PC-3 (cell line): ENCODE measurements around the gene PRDM2. TPM values are rescaled to one million over a fixed set of nuclear protein-coding genes. Genes with fewer than 3 reads are reported as not detected.

Experiments used
- ATAC-seq: fragments of 200-7000 bp; cut with Tn5 transposase; 2 replicates; pipeline ENCODE4 v1.9.1; 2020; ENCODE audit warnings: mild to moderate bottlenecking, moderate library complexity
- BruUV-seq: library from RNA; stranded (reverse); fragments of 400-500 nt; replicated peaks from 2 replicates; lab custom pipeline; 2021; lab: Mats Ljungman, UMichigan
- CTCF ChIA-PET: fragments of 300-600 bp; sonication (Branson Sonifier 250); formaldehyde crosslinking; loops from one replicate; lab custom pipeline; 2022; ENCODE audit warnings: antibody characterized with exemption; lab: Charles Lee
- POLR2A ChIA-PET: fragments of 300-600 bp; sonication (Branson Sonifier 250); formaldehyde crosslinking; loops from one replicate; lab custom pipeline; 2022; ENCODE audit warnings: antibody characterized with exemption; ENCODE audit not compliant: unreplicated experiment; lab: Charles Lee
- DNase-seq: peaks from one replicate; pipeline ENCODE4 v3.0.0-alpha.2; 2015
- H2AFZ ChIP-seq: fragments of 300-600 bp; sonication (generic); 2 replicates; pipeline ENCODE4 v1.6.0; 2016; ENCODE audit warnings: antibody characterized with exemption, low read length
- H3F3A ChIP-seq: fragments of 300-600 bp; sonication (generic); one replicate; pipeline ENCODE4 v1.6.0; 2017; ENCODE audit warnings: antibody characterized with exemption, low read length, control low read depth, mild to moderate bottlenecking; ENCODE audit not compliant: unreplicated experiment
- H3K27ac ChIP-seq: fragments of 300-600 bp; sonication (generic); 2 replicates; pipeline ENCODE4 v1.5.1; 2016; ENCODE audit warnings: mild to moderate bottlenecking, low read length
- H3K27me3 ChIP-seq: fragments of 300-600 bp; sonication (generic); 2 replicates; pipeline ENCODE4 v1.6.1; 2016; ENCODE audit warnings: low read length, mixed read lengths
- H3K36me3 ChIP-seq: fragments of 300-600 bp; sonication (generic); 2 replicates; pipeline ENCODE4 v1.6.1; 2016; ENCODE audit warnings: low read depth, mixed run types, low read length, mixed read lengths
- H3K4me1 ChIP-seq: fragments of 300-600 bp; sonication (generic); 2 replicates; pipeline ENCODE4 v1.5.1; 2016; ENCODE audit warnings: low read length; ENCODE audit not compliant: insufficient read depth
- H3K4me2 ChIP-seq: fragments of 300-600 bp; sonication (generic); 2 replicates; pipeline ENCODE4 v1.6.0; 2016; ENCODE audit warnings: low read length
- H3K4me3 ChIP-seq: fragments of 300-600 bp; sonication (generic); 2 replicates; pipeline ENCODE4 v1.5.1; 2016; ENCODE audit warnings: mild to moderate bottlenecking, low read length, mixed read lengths
- H3K79me2 ChIP-seq: fragments of 300-600 bp; sonication (generic); 2 replicates; pipeline ENCODE4 v1.6.1; 2017; ENCODE audit warnings: low read length, mixed read lengths
- H3K9ac ChIP-seq: fragments of 300-600 bp; sonication (generic); 2 replicates; pipeline ENCODE4 v1.6.0; 2016; ENCODE audit warnings: mild to moderate bottlenecking, low read length
- H3K9me2 ChIP-seq: fragments of 300-600 bp; sonication (generic); replicated peaks from 2 replicates; pipeline ENCODE4 v1.6.1; 2016; ENCODE audit warnings: mixed run types, low read length, mixed read lengths
- H3K9me3 ChIP-seq: fragments of 300-600 bp; sonication (generic); 2 replicates; pipeline ENCODE4 v1.6.1; 2016; ENCODE audit warnings: low read length, mixed read lengths
- H4K20me1 ChIP-seq: fragments of 300-600 bp; sonication (generic); 2 replicates; pipeline ENCODE4 v1.6.1; 2016; ENCODE audit warnings: low read length, mixed read lengths
- CTCF ChIP-seq: fragments of 300-600 bp; sonication (generic); conservative IDR thresholded peaks from 2 replicates; pipeline ENCODE4 v1.5.1; 2017; ENCODE audit warnings: antibody characterized with exemption, low read depth, mild to moderate bottlenecking, low read length
- EZH2 ChIP-seq: fragments of 300-600 bp; sonication (generic); IDR thresholded peaks from one replicate; pipeline ENCODE4 v1.6.1; 2017; ENCODE audit warnings: antibody characterized with exemption, mild to moderate bottlenecking, low read length; ENCODE audit not compliant: unreplicated experiment
- EZH2phosphoT487 ChIP-seq: fragments of 300-600 bp; sonication (generic); IDR thresholded peaks from 2 replicates; pipeline ENCODE4 v1.6.1; 2018; ENCODE audit warnings: mild to moderate bottlenecking, antibody characterized with exemption, low read length, borderline replicate concordance
- intact Hi-C: fragments of 100-400 bp; cut with micrococcal nuclease; formaldehyde crosslinking; loops from 2 replicates; pipeline ENCODE4 v1.9.0; 2023
- total RNA-seq: library from RNA; depleted of rRNA; stranded (reverse); fragments of >200 nt; gene quantifications from 2 replicates; pipeline ENCODE4 v1.2.3, GENCODE V29; 2014

Gene PRDM2
- total RNA-seq, 1 experiment from 2014 or later, result 9.4 TPM

DNA sequence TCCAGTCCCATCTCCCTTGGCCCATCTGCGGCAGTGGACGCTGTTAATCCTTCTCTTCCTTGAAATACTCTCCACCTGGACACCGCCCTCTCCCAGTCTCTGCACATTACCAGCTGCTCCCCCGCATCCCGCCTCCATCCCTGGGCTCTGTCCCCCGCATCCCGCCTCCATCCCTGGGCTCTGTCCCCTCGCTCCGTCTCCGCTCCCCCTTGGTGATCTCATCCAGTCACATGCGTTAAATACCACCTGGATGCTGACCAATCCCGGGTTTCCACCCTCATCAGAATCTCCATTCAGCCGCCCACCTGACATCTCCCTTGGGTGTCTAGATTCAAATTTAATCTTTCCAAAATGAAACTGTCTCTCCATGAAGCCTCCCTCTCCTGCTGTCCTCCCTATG, 106.1 kb downstream of the PRDM2 start:
- H3F3A ChIP-seq, result no peaks in the 10 kb centered on the region
- intact Hi-C loops, result loop anchor here (2.0 kb wide), 1 partner anchor 141 kb away; no protein-coding TSS in a partner anchor
- BruUV-seq, result no TSS peak
- no peaks in the 10 kb centered on the region for H3K27me3 ChIP-seq
- no peaks in the 10 kb centered on the region for H3K36me3 ChIP-seq
- H3K9me3 ChIP-seq, result no peaks in the 10 kb centered on the region
- H2AFZ ChIP-seq, result no peak overlapping the region
- no peaks in the 10 kb centered on the region for H3K79me2 ChIP-seq
- CTCF ChIA-PET, result interaction anchor here (0.5 kb wide), 1 partner anchor 118 kb away, joined by 4 read pairs; no protein-coding TSS in a partner anchor
- no peak overlapping the region for H3K4me2 ChIP-seq
- H3K9me2 ChIP-seq, result no peaks in the 10 kb centered on the region
- no peaks in the 10 kb centered on the region for H4K20me1 ChIP-seq
- H3K4me1 ChIP-seq, result no peaks in the 10 kb centered on the region
- no peak for DNase-seq
- POLR2A ChIA-PET, result no interaction called here
- ATAC-seq, result no peak
- H3K27ac ChIP-seq, result no peak overlapping the region
- H3K4me3 ChIP-seq, result no peak overlapping the region
- no peak for TF ChIP-seq EZH2
- TF ChIP-seq EZH2phosphoT487, result no peak
- TF ChIP-seq CTCF, result no peak
- no peak overlapping the region for H3K9ac ChIP-seq

GRCh38 chr1:13807209-13807608, 107.2 kb downstream of the PRDM2 start:
- Histone ChIP-seq H3F3A (no peaks in the 10 kb centered on the region), H2AFZ (no peak overlapping the region), H3K36me3 (no peaks in the 10 kb centered on the region), H3K27me3 (no peaks in the 10 kb centered on the region), H3K4me3 (no peak overlapping the region), H3K27ac (no peak overlapping the region), H4K20me1 (no peaks in the 10 kb centered on the region), H3K4me1 (no peaks in the 10 kb centered on the region), H3K9me2 (no peaks in the 10 kb centered on the region), H3K79me2 (no peaks in the 10 kb centered on the region), H3K9me3 (no peaks in the 10 kb centered on the region), H3K9ac (no peak overlapping the region), H3K4me2 (no peak overlapping the region)
- intact Hi-C loops, result loop anchor here (2.0 kb wide), 1 partner anchor 142 kb away; no protein-coding TSS in a partner anchor
- DNase-seq (peak; percentile 52), ATAC-seq (peak; percentile 52; the same call in 1 of the 2 replicates)
- POLR2A ChIA-PET, result no interaction called here
- BruUV-seq, result no TSS peak
- CTCF ChIA-PET, result no interaction called here
- TF ChIP-seq EZH2phosphoT487 (no peak), CTCF (peak; percentile 72)

DNA sequence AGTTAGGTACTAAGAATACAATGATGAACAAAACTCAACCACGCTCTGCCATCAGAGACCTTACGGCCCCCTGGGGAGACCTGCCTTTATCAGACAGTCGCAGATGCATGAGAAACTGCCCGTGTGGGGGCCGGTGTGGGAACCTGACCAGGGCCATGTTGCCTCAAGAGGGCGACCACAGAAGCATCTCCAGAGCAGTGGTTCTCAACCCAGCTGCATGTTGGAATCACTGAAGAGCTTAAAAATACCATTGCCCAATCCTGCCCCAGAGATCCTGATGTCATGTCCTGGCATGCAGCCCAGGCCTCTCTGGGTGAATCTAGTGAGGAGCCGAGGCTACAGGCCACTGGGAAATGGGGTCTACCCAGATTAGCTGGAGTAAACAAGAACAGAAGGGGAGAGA, 108.7 kb downstream of the PRDM2 start:
- no peak overlapping the region for H2AFZ ChIP-seq
- ChIA-PET CTCF (no interaction called here), POLR2A (no interaction called here)
- BruUV-seq, result no TSS peak
- H3K9me3 ChIP-seq, result no peaks in the 10 kb centered on the region
- no peaks in the 10 kb centered on the region for H3F3A ChIP-seq
- H3K9ac ChIP-seq, result no peak overlapping the region
- H3K9me2 ChIP-seq, result no peaks in the 10 kb centered on the region
- H3K36me3 ChIP-seq, result no peaks in the 10 kb centered on the region
- intact Hi-C loops, result no loop called here
- no peaks in the 10 kb centered on the region for H3K27me3 ChIP-seq
- TF ChIP-seq CTCF, result no peak
- TF ChIP-seq EZH2, result no peak
- TF ChIP-seq EZH2phosphoT487, result no peak
- H3K79me2 ChIP-seq, result no peaks in the 10 kb centered on the region
- no peak overlapping the region for H3K4me3 ChIP-seq
- no peak overlapping the region for H3K4me2 ChIP-seq
- no peak for ATAC-seq
- no peaks in the 10 kb centered on the region for H3K4me1 ChIP-seq
- no peaks in the 10 kb centered on the region for H4K20me1 ChIP-seq
- DNase-seq, result no peak
- no peak overlapping the region for H3K27ac ChIP-seq
